Neural cell (in vitro differentiated cells): ENCODE results near the gene KIAA1958. TPM values are rescaled to one million over a fixed set of nuclear protein-coding genes. Genes with fewer than 3 reads are reported as not detected.

Experiments
- H2AFZ ChIP-seq: fragments of 200-600, 300-800 bp; sonication (generic), shearing (Covaris generic); 2 replicates; pipeline ENCODE4 v1.6.0; 2014; ENCODE audit warnings: low read depth, mild to moderate bottlenecking, antibody characterized with exemption, low read length, moderate library complexity
- H3F3A ChIP-seq: fragments of 200-600 bp; shearing (Covaris generic); 2 replicates; pipeline ENCODE4 v1.6.1; 2016; ENCODE audit warnings: mild to moderate bottlenecking, moderate library complexity, mixed read lengths, antibody characterized with exemption, low read length; ENCODE audit not compliant: insufficient read depth, poor library complexity, severe bottlenecking
- H3K27ac ChIP-seq: fragments of 200-600, 300-800 bp; sonication (generic), shearing (Covaris generic); 2 replicates; pipeline ENCODE4 v1.5.1; 2014; ENCODE audit warnings: mild to moderate bottlenecking, low read length, moderate library complexity
- H3K27me3 ChIP-seq: fragments of 300-800, 200-600 bp; sonication (generic), shearing (Covaris generic); 2 replicates; pipeline ENCODE4 v1.6.0; 2014; ENCODE audit warnings: mild to moderate bottlenecking, low read depth, low read length, moderate library complexity; ENCODE audit not compliant: insufficient read depth
- H3K36me3 ChIP-seq: fragments of 300-800, 200-600 bp; sonication (generic), shearing (Covaris generic); 2 replicates; pipeline ENCODE4 v1.5.1; 2014; ENCODE audit warnings: mild to moderate bottlenecking, antibody characterized with exemption, low read length, moderate library complexity; ENCODE audit not compliant: insufficient read depth
- H3K4me2 ChIP-seq: fragments of 300-800, 200-600 bp; sonication (generic), shearing (Covaris generic); 2 replicates; pipeline ENCODE4 v1.6.0; 2014; ENCODE audit warnings: mild to moderate bottlenecking, low read length
- H3K4me3 ChIP-seq: fragments of 300-800, 200-600 bp; sonication (generic), shearing (Covaris generic); 2 replicates; pipeline ENCODE4 v1.5.1; 2014; ENCODE audit warnings: mild to moderate bottlenecking, low read length, moderate library complexity
- H3K79me2 ChIP-seq: fragments of 200-600 bp; shearing (Covaris generic); replicated peaks from 2 replicates; pipeline ENCODE4 v1.6.0; 2014; ENCODE audit warnings: mild to moderate bottlenecking, low read length, moderate library complexity; ENCODE audit not compliant: insufficient read depth
- H3K9ac ChIP-seq: fragments of 300-800, 200-600 bp; sonication (generic), shearing (Covaris generic); 2 replicates; pipeline ENCODE4 v1.6.1; 2016; ENCODE audit warnings: mild to moderate bottlenecking, low read length, mixed read lengths
- H3K9me2 ChIP-seq: fragments of 200-600 bp; shearing (Covaris generic); 2 replicates; pipeline ENCODE4 v1.6.1; 2016; ENCODE audit warnings: mild to moderate bottlenecking, low read length, mixed read lengths; ENCODE audit not compliant: insufficient read depth
- H3K9me3 ChIP-seq: fragments of 200-600, 300-800 bp; sonication (generic), shearing (Covaris generic); 2 replicates; pipeline ENCODE4 v1.6.1; 2016; ENCODE audit warnings: mild to moderate bottlenecking, mixed run types, low read length, moderate library complexity, mixed read lengths
- H4K20me1 ChIP-seq: fragments of 200-600 bp; shearing (Covaris generic); 2 replicates; pipeline ENCODE4 v1.6.1; 2016; ENCODE audit warnings: mild to moderate bottlenecking, mixed run types; ENCODE audit not compliant: insufficient read depth
- CTCF ChIP-seq: fragments of 450-650 bp; IDR thresholded peaks from 2 replicates; pipeline ENCODE4 v1.5.1; 2014; ENCODE audit warnings: antibody characterized with exemption, mild to moderate bottlenecking, moderate library complexity; ENCODE audit not compliant: poor library complexity, severe bottlenecking
- EP300 ChIP-seq: fragments of 450-650 bp; conservative IDR thresholded peaks from 2 replicates; pipeline ENCODE4 v1.6.1; 2014; ENCODE audit warnings: antibody characterized with exemption, mild to moderate bottlenecking, moderate library complexity; ENCODE audit not compliant: poor library complexity, severe bottlenecking
- EZH2 ChIP-seq: fragments of 200-600, 300-800 bp; shearing (Covaris generic), sonication (generic); IDR thresholded peaks from 2 replicates; pipeline ENCODE4 v1.6.1; 2014; ENCODE audit warnings: antibody characterized with exemption, low read length, borderline replicate concordance, mild to moderate bottlenecking; ENCODE audit not compliant: insufficient read depth, poor library complexity, severe bottlenecking
- MXI1 ChIP-seq: fragments of 450-650 bp; conservative IDR thresholded peaks from 2 replicates; pipeline ENCODE4 v1.6.1; 2014; ENCODE audit warnings: antibody characterized with exemption, mild to moderate bottlenecking; ENCODE audit not compliant: poor library complexity, severe bottlenecking
- POLR2AphosphoS5 ChIP-seq: IDR thresholded peaks from 2 replicates; pipeline ENCODE4 v1.6.1; 2012
- RAD21 ChIP-seq: fragments of 450-650 bp; conservative IDR thresholded peaks from 2 replicates; pipeline ENCODE4 v1.6.1; 2014; ENCODE audit warnings: antibody characterized with exemption, mild to moderate bottlenecking, moderate library complexity
- REST ChIP-seq: IDR thresholded peaks from 2 replicates; pipeline ENCODE4 v1.6.1; 2012; ENCODE audit warnings: borderline replicate concordance
- SMC3 ChIP-seq: fragments of 450-650 bp; conservative IDR thresholded peaks from 2 replicates; pipeline ENCODE4 v1.6.1; 2014; ENCODE audit warnings: antibody characterized with exemption, mild to moderate bottlenecking, moderate library complexity; ENCODE audit not compliant: poor library complexity
- TAF1 ChIP-seq: IDR thresholded peaks from 2 replicates; pipeline ENCODE4 v1.6.1; 2012; ENCODE audit warnings: low read depth
- polyA plus RNA-seq: library from polyadenylated mRNA; depleted of rRNA; stranded (reverse); fragments of >200 nt; gene quantifications from 2 replicates; pipeline ENCODE4 v1.2.3, GENCODE V29; 2014

Gene KIAA1958
- polyA plus RNA-seq, 1 donor from 2014 or later = 8.4 TPM

- H3K9ac ChIP-seq = no peak overlapping the region
- no peaks in the 10 kb centered on the region for H3F3A ChIP-seq
- H3K27ac ChIP-seq = no peak overlapping the region
- no peaks in the 10 kb centered on the region for H3K27me3 ChIP-seq
- H2AFZ ChIP-seq = no peak overlapping the region
- no peak overlapping the region for H3K4me3 ChIP-seq
- H3K9me3 ChIP-seq = no peaks in the 10 kb centered on the region
- H3K4me2 ChIP-seq = no peak overlapping the region
- H3K79me2 ChIP-seq = peaks cover 50% of the 10 kb centered on the region
- TF ChIP-seq TAF1 (no peak), MXI1 (no peak), CTCF (no peak)
- no peaks in the 10 kb centered on the region for H3K36me3 ChIP-seq
- H3K9me2 ChIP-seq = no peaks in the 10 kb centered on the region
- H4K20me1 ChIP-seq = no peaks in the 10 kb centered on the region
Measured at GRCh38 chr9:112532427-112532826, 45.8 kb downstream of the KIAA1958 start.

- Histone ChIP-seq H3K9me3 (no peaks in the 10 kb centered on the region), H3F3A (no peaks in the 10 kb centered on the region), H3K9me2 (no peaks in the 10 kb centered on the region), H3K4me3 (no peak overlapping the region), H3K4me2 (no peak overlapping the region), H3K27ac (no peak overlapping the region), H3K9ac (no peak overlapping the region), H3K27me3 (no peaks in the 10 kb centered on the region), H3K79me2 (peaks cover 54% of the 10 kb centered on the region), H2AFZ (no peak overlapping the region), H4K20me1 (no peaks in the 10 kb centered on the region), H3K36me3 (no peaks in the 10 kb centered on the region)
- TF ChIP-seq REST (no peak), EP300 (no peak)
Measured at GRCh38 chr9:112533660-112534059, 47.0 kb downstream of the KIAA1958 start.

- Histone ChIP-seq H3F3A (no peaks in the 10 kb centered on the region), H3K9me2 (no peaks in the 10 kb centered on the region), H3K4me2 (no peak overlapping the region), H2AFZ (no peak overlapping the region), H3K4me3 (no peak overlapping the region), H4K20me1 (no peaks in the 10 kb centered on the region), H3K9me3 (no peaks in the 10 kb centered on the region), H3K9ac (no peak overlapping the region), H3K27me3 (no peaks in the 10 kb centered on the region), H3K27ac (no peak overlapping the region), H3K36me3 (no peaks in the 10 kb centered on the region), H3K79me2 (peaks cover 56% of the 10 kb centered on the region)
- TF ChIP-seq RAD21 (no peak), SMC3 (no peak), CTCF (no peak), TAF1 (no peak), POLR2AphosphoS5 (no peak), REST (no peak), EZH2 (no peak), MXI1 (no peak), EP300 (no peak)
Measured at GRCh38 chr9:112535301-112535700, 48.7 kb downstream of the KIAA1958 start.
